ENCODE data around the gene SCP2.

GRCh38 chr1:52929019-52929418 lies 1.9 kb downstream of the SCP2 start:
- TF ChIP-seq CTCF (IDR thresholded peaks at IDR 0.05), result no peak
- no peak for TF ChIP-seq POLR2A (IDR thresholded peaks at IDR 0.05)
